HG02973 (cell line): ENCODE results near the gene POU6F1.
"Not testable (repeated sequence)": the region's sequence is repeated elsewhere in the genome, so short reads cannot be mapped to it uniquely, and the experiment has no call there.

ENCODE experiments used
- ATAC-seq: cut with Tn5 transposase; IDR thresholded peaks from one replicate; pipeline ENCODE4 v1.9.1; 2021; ENCODE audit warnings: moderate library complexity; ENCODE audit not compliant: unreplicated experiment

POU6F1 gene

GRCh38 chr12:51217968-51218606 is at the start of gene POU6F1:
TSS of gene POU6F1 (minus strand) at chr12:51218062. CDS start at chr12:51206836, 11,226 bp downstream.
- ATAC-seq = peak; percentile 55

GRCh38 chr12:51265024-51265423 is 47.2 kb upstream of the POU6F1 start:
- ATAC-seq = no peak

- no peak for ATAC-seq
These were observed 46.4 kb upstream of the POU6F1 start for GRCh38 chr12:51264297-51264696.

GRCh38 chr12:51263341-51263740 is 45.5 kb upstream of the POU6F1 start:
- no peak for ATAC-seq

- no peak for ATAC-seq
These were observed 44.9 kb upstream of the POU6F1 start for GRCh38 chr12:51262758-51263177.

- not testable (repeated sequence) for ATAC-seq
These were observed 41.7 kb upstream of the POU6F1 start for GRCh38 chr12:51259600-51259999.

GRCh38 chr12:51254536-51254935 is 36.7 kb upstream of the POU6F1 start:
- no peak for ATAC-seq

GRCh38 chr12:51253276-51253675 is 35.4 kb upstream of the POU6F1 start:
- no peak for ATAC-seq

GRCh38 chr12:51247523-51248206 is 29.8 kb upstream of the POU6F1 start:
- ATAC-seq = no peak

- ATAC-seq = no peak
These were observed 28.5 kb upstream of the POU6F1 start for GRCh38 chr12:51246254-51246853.

GRCh38 chr12:51245476-51246253 is 27.8 kb upstream of the POU6F1 start:
- no peak for ATAC-seq

GRCh38 chr12:51244269-51244668 is 26.4 kb upstream of the POU6F1 start:
- no peak for ATAC-seq

- ATAC-seq = no peak
These were observed 25.0 kb upstream of the POU6F1 start for GRCh38 chr12:51242876-51243275.

- ATAC-seq = no peak
These were observed 24.3 kb upstream of the POU6F1 start for GRCh38 chr12:51242120-51242519.

GRCh38 chr12:51240971-51241370 is 23.1 kb upstream of the POU6F1 start:
- no peak for ATAC-seq

GRCh38 chr12:51238510-51239334 is 20.9 kb upstream of the POU6F1 start, which contains the start of gene DAZAP2:
TSS of gene DAZAP2 (plus strand) at chr12:51238826. CDS start at chr12:51238908, 82 bp downstream.
- ATAC-seq = peak; percentile 89

GRCh38 chr12:51238037-51238509 is 20.2 kb upstream of the POU6F1 start:
- no peak for ATAC-seq

- no peak for ATAC-seq
These were observed 16.7 kb upstream of the POU6F1 start for GRCh38 chr12:51234530-51234929.

GRCh38 chr12:51232642-51233041 is 14.8 kb upstream of the POU6F1 start:
- no peak for ATAC-seq

GRCh38 chr12:51229116-51229809 is 11.4 kb upstream of the POU6F1 start:
- no peak for ATAC-seq
